SH-SY5Y (cell line): Measurements from ENCODE around the gene DNAI7.

ENCODE experiments used
- GATA2 ChIP-seq: IDR thresholded peaks from 2 replicates; pipeline ENCODE4 v1.6.1; 2011; ENCODE audit warnings: mild to moderate bottlenecking, low read depth, low read length
- GATA3 ChIP-seq: IDR thresholded peaks from 2 replicates; pipeline ENCODE4 v1.6.1; 2011; ENCODE audit warnings: low read depth, mild to moderate bottlenecking, low read length, moderate library complexity

DNAI7 gene

DNA sequence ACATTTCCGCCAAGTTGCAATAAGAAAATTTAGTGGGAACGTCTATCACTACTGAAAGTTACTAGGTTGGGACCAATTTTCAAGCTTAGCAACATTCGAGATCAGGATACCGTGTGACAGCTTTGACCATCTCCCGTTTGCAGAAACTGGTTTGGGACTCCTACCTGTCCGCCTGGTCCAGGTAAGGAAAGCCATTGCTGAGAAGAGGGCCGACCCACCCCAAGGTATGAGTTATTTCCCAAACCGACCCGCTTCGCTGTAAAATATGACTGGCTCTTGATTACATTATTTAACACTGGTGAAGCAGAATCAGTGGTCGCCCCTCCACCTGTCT lies 271 bp downstream of the DNAI7 start:
- TF ChIP-seq GATA2 (no peak), GATA3 (no peak)

DNA sequence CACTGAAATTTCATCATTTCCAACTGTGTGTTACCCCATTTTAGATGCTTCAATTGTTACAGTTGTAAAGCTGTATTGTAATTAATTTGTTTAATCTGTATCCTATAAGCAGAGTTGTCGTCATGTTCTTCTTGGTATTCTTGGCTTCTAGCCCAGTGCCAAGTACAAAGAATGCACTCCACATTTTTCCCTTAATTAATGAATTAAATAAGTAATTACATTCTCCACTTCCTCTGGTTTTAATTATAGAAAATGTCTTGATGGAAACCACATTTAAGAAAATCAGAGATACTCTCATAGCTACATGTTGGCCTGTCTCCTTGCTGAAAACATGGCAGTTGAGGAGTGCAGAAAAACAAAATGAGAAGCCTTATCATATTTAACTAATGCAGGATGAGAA lies 746 bp downstream of the DNAI7 start:
- no peak for TF ChIP-seq GATA2

DNA sequence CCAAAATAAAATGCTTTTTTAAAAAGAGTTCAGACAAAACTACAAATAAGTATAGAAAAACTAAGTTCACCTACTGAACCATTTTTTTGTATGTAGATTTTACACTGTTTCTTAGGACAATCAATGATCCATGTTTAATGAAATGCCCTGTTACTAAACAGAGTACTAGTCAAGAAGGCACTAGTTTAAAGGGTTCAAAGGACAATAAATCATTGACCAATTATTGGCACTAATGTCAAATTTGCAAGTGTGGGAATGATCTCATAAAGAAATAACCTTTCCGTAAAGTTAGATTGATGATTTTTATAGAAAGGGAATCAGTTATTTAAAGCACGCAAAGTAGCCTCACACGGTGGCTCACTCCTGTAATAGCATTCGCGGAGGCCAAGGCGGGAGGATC lies 4.2 kb downstream of the DNAI7 start:
- TF ChIP-seq GATA2 (no peak), GATA3 (no peak)

DNA sequence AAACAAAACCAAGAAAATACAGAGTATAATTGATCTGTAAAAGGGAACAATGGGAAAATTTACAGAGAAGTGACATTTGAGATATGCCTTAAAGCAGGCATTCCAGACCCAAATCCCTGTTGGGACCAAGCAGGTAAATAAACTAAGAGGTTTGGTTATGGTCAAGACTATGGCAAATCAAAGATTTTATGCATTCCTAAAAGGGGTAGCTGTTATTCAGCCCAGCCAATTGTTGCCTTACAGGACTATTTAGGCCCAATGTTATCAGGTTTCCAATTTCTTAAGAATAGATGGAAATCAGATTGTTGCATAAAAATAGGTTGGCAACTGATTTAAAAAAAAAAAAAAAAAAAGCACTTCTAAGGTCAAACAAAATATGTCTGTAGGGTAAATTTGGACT lies 5.3 kb downstream of the DNAI7 start:
- TF ChIP-seq GATA2: no peak

DNA sequence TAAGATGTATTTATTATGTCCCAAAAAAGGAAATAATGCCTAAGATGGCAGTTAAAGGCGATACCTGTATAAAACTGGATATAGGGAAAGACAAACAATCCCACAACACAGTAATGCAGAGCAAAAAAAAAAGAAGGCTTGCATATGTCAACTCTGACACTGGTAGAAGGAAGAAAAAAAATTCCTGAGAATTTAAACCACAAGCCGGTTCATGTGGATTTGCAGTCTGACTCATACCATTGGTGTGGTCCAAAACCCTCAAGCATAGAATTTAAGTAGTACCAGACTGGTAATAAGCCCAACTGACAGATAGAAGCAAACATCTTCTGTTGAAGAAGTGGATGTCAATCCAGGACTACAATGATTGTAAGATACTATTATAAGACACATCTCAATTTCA lies 7.2 kb downstream of the DNAI7 start:
- TF ChIP-seq GATA3: no peak
- TF ChIP-seq GATA2: no peak

DNA sequence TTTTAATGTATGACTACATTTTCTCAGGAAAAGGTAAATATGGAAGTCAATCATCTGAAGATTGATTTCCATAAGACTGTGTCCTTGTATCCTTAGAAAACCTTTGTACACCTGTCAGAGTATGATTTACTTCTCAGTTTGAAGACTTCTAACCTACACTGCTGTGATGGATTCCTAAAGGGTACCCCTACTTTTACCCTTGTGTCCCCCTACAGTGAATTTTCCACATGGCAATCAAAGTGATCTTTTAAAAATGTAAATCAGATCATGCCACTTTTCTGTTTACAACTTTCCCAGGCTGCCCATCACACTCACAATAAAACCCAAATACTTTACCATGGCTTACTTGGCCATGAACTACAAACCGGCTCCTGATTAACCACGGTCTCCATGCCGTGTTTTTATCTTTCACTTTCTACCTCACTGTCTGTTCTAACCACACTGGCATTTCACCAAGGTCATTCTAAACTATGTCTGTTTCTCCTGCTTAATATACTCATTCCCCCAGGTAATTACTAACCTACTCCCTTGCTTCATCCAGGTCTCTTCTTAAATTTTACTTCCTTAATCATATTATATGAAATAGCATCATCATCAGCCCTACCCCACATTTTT lies 8.1 kb downstream of the DNAI7 start:
- no peak for TF ChIP-seq GATA3
- TF ChIP-seq GATA2: no peak

DNA sequence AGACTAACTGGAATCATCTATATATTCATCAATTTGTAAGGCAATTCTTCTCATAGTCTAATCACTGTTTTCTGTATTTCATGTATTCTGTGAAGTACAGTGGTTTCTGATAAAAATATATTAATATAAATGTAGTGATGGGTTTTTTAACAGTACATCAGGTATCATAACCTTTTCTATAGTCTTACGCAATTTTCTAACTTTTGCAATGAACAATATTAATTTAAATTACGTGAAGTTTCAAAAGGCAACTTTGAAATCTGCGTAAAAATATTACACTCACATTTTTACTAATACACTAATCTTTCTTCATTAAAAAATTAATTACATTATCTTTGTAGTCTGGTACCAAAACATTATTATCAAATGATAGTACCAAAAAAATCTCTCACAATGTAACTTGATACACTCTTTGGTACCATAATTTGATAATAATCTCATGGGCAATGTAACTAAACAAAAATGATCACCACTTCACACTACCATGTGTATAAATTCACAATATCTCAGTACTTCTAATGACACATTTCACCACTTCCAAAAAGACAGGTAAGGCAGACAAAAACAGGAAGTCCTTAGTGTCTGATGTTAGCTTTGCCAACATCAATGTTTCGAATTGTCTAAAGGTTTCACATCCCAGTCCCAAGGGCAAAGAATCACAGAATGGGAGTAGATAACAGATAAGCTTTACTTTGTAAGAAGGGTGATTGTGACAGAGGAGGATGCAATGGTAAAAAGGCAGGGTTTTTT lies 8.7 kb downstream of the DNAI7 start:
- no peak for TF ChIP-seq GATA2

DNA sequence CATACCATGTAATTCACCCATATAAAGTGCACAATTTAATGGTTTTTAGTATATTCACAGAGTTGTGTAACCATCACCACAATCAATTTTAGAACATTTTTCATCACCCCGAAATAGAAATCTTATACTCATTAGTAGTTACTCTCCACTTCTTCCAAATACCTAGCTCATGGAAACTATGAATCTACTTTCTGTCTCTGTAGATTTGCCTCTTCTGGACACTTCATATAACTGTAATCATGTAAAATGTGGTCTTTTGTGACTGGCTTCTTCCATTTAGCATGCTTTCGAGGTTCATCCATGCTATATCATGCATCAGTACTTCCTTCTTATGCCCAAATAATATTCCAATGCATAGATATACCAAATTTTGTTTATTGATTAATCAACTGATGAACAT lies 10.8 kb downstream of the DNAI7 start:
- TF ChIP-seq GATA3 (no peak), GATA2 (no peak)

DNA sequence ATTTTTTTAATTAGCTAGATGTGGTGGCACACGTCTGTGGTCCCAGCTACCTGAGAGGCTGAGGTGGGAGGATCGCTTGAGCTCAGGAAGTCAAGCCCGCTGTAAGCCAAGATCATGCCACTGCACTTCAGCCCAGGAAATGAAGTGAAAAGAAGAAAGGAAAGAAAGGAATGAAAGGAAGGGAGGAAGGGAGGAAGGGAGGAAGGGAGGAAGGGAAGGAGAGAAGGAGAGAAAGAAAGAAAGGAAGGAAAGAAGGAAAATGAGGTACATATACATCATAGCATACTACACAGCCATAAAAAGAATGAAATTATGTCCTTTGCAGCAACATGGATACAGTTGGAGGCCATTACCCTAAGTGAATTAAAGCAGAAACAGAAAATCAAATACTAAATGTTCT lies 12.2 kb downstream of the DNAI7 start:
- TF ChIP-seq GATA2: no peak
- TF ChIP-seq GATA3: no peak

DNA sequence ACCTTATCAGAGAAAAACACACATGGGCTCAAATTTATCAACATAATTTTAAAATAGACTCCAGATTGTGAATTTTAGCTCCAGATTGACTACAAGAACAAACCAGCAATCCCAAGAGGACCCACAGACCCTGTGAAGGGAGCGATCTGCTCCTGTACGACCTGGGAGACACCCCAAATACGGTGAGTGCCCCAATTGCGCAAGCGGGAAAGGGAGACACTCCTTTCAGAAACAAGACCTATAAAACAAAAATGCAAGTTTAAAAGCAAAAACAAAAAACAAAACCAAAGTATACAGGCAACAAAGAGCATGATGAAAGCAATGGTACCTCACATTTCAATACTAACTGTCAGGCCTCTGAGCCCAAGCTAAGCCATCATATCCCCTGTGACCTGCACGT lies 32.1 kb downstream of the DNAI7 start:
- TF ChIP-seq GATA3: no peak
- TF ChIP-seq GATA2: no peak

DNA sequence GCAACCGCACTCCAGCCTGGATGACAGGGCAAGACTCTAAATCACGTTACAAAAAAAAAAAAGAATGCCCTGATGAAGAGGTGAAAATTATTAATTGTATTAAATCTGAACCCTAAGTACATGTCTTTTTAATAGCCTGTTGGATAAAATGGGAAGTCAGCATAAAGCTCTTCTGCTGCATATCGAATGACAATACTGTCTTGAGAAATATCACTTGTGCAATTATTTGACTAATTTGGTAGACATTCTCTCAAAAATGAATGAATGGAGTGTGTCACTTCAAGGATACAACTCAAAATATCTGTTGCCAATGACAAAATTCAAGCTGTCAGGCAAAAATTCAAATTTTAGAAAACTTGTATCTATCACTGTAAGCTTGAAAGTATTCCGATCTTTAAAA lies 38.9 kb downstream of the DNAI7 start:
- TF ChIP-seq GATA3 (no peak), GATA2 (no peak)

DNA sequence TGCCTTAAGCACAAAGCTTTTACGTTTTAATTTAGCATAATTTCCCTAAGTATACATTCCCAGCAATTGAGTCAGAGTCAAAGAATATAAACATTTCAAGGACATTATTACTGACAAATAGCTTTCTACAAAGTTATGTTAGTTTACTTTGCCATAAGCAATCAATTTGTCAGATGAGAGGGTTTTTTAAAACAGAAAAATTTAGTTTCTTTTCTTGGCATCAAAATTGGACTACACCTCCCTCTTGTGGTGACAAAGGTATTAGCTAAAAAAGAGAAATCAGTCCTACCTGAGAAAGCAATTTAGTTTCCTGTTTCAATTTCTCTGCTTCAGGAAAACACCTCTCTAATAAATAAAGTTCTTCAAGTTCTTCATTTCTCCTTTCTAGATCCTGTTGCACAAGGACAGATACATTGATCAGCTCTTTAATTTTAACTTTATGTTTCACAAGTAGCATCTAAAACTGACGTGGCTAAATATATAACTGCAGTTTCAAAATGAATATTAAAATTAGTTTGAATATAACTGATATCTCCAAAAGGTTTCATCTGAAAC lies 39.9 kb downstream of the DNAI7 start:
- TF ChIP-seq GATA2 (no peak), GATA3 (no peak)

DNA sequence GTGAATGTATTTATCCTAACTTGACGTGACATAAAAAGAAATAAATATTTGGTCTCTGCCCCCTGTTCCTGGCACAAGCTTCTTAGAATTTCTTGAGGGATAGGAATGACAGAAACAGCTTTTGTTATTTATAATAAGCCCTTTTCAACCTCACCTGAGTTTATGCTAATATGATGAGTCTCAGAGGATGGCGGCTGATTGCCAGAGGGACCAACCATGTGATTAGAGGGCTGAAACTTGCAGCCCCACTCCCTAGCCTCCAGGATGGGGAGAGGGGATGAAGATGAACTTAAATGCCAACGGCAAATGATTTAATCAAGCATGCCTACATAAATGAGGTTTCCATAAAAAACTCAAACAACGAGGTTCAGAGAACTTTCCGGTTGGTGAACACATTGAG lies 42.9 kb downstream of the DNAI7 start:
- TF ChIP-seq GATA3 (no peak), GATA2 (no peak)

DNA sequence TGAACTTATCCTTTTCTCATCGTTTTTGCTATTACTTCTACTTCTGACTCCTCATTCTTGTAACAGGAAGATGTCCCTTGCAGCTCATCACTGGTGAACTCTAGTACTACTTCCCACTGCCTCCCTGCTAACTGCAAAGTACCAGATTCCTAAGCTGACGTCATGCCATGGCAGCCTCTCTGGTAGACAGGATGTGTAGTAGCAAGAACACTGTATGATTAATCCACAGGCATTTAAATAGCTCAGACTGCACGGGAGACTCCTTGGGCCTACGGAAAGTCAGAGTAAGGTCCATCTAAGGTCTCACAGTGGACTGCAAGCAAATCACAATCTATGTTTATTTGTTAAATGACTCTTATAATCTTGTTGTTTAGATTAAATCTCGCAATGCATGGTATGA lies 43.5 kb downstream of the DNAI7 start:
- TF ChIP-seq GATA3 (no peak), GATA2 (no peak)

DNA sequence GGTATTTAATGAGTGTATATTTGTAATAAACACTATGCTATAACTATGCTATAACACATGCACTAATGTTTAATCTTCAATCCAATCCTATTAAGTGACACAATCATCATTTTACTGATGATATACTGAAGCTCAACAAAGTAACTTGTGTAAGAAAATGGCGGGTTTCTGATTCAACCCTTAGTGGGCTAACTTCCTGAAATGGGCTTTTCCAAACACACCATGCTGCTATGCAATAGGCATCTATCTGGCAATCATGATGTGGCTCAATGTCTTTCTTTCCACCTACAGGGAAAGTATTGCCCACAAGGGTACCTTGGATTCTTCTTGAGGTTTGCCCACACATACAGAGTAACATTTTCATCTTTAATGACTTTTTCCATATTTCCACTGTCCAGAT lies 48.3 kb downstream of the DNAI7 start:
- TF ChIP-seq GATA3 (no peak), GATA2 (no peak)

DNA sequence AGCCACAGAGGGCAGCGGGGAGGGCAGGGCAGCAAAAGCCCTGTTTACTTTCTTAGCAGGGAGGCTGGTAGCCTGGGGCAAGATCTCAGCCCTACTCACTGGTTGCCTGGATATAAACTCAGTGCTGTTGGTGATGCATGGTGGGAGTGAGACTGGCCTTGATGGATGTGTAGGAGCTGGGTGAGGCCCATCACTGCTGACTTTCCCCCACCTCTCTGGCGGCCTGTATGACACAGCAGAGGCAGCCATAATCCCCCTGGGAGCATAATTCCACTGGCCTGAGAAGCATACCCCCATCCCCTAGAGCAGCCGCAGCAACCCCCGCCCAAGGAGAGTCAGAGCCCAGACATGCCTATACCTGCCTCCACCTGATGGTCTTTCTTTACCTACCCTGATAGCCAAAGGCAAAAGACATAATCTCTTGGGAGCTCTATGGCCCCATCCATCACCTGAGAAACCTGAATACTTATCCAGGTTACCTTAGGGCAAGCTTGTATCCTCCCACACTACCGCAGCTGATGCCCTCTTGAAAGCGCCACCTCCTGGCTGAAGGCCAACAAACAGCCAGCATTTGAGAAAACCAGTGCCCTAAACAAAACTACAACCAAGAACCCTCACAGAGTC lies 59.3 kb downstream of the DNAI7 start:
- TF ChIP-seq GATA2 (no peak), GATA3 (no peak)
